CD1c-positive myeloid dendritic cell (primary cell): ENCODE measurements around the gene CASP7.

Experiments used
- DNase-seq: peaks from one replicate; pipeline ENCODE4 v3.0.0-alpha.2; 2016; ENCODE audit errors: extremely low spot score

Gene CASP7

DNA sequence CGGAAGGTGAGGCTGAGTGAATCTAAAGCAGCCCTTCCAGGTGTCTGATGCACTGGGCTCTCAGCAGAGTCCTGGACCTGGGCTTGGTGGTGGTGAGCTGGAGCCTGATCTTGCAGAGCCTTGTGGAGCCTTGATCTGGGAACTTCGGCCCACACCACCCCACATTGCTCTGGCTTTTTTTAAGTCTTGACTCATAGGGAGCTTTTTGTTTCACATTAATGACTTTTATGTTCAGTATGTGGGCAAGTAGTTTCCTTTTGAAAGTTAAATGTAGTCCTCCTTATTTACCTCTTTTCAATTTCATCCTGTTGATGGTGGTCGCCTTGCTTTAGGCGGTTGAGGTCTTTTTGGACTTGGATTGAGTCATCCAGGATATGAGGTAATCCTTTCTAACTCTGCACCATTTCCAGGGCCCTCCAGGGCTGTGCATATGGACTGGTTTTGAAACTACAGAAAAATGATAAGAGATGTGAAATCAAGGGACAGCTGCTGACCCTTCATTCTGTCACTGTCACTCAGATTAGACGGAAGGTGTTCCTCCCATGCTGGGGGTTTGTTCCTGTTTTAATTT is 12.9 kb upstream of the CASP7 start:
- DNase-seq: no peak

DNA sequence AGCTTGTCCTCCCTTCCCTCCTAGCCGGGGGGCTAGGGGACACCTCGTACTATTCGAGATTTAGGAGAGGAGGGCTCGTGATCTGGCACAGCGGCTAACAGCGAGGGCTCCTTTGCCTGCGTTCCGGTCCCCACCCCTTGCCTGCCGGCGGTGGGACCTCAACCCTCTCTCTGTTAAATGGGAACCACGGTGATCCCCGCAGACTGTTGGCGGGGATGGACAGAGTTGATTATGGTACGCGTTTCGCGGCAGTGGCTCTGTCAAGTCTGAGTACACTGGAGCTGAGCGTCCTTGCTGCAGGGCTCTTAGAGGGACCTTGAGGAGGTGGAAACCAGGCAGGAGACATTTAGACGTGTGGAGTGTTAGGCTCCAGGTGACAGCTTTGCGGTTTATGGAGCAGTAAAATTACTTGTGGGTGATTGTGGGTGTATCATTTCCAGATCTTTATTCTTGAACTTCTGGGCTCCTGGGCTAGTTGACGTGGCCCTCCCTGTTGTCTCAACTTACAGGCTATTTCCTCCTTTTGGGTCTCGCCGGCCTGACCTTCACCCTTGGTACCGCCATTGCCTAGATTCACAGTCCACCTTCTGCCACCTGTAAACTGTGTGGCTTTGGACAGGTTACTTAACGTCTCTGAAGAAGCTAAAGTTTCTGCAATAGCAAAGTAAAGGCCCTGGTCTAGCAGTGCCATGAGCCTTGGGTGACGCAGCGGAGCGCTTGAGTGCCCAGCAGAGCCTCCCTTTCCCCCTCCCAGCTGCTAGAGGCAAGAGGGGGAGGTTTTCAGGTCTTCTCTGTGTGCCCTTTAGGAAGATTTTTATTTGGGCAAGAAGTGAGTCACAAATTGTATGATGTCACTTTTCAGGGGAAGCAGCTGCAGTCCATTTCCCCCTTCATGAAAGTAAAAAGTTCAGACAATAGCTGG is 739 bp downstream of the CASP7 start:
- peak; percentile 86 for DNase-seq

DNA sequence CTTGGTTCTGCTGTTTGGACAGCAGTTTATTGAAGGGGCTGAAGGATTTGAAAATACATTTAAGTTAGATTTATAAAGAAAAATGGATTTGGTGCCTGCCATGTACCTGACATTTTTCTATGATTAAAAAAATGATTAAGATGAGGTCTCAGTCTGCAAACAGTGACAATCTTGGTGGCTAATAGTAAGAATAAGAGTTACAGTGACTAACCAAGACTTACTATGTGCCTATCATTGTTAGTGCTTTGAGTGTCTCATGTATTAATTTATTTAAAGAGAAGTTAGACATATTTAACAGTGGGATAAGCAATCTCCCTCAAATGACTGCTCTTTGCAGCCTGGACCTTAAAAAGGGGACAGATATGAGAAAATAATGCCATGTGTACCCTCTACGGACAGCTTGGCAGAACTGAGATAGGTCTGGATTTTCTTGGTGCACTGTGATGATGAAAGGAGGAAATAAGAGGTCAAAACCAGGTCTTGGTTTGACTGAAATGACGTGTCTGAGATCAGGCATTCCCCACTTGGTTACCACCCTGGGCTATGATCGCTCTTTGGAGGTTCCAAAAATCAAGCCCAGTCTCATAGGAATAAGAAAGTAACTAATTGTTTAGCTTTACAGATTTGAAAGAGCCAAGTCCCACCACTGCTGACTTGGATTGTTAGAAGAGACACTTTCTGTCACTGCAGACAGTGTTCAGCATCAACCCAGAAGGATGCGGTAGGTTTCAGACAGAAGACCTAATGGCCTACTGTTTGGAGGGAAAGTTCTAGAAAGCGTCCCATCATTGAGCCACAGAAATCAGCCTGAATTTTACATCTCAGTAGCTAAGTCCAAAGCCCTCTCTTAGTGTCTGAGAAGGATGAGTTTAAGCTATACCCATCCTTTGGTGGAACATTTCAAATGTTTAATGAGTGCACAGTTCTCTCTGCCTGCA is 2.1 kb downstream of the CASP7 start:
- DNase-seq: peak; percentile 69

DNA sequence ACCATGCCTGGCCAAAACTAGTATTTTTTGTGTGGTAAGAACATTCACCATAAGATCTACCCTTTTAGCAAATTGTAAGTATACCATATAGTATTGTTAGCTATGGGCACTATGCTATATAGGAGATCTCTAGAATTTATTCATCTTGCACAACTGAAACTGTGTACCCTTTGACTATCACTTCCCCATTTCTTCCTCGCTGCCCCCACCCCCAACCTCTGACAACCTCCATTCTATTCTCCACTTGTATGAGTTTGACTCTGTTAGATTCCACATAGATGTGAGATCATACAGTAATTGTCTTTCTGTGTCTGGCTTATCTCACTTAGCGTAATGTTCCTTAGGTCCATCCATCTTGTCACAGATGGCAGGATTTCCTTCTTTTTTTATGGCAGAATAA is 3.6 kb downstream of the CASP7 start:
- peak; percentile 30 for DNase-seq

DNA sequence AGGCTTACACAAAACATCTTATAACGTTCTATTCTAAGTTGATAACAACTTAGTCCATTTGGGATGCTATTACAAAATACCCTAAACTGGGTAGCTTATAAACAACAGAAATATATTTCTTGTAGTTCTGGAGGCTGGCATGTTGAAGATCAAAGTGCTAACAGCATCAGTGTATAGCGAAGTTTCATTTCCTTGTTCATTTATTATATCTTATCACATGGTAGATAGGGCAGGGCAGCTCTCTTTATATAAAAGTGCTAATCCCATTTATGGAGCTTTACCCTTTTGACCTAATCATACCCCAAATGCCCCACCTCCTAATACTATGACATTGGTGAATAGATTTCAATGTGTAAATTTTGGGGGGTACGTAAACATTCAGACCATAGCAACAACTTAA is 6.3 kb downstream of the CASP7 start:
- DNase-seq: no peak

DNA sequence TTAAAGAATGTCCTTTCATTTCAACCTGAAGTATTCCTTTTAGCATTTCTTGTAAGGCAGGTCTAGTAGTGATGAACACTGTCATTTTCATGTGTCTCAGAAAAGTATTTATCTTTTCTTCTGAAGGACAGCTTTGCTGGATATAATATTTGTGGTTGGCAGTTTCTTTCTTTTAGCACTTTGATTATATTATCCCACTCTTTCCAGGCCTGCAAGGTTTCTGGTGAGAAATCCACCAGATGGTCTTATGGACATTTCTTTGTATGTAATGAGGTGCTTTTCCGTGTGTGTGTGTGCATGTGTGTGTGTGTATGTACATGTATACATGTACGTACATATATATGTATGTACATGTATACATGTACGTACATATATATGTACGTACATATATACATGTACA is 7.3 kb downstream of the CASP7 start:
- no peak for DNase-seq

DNA sequence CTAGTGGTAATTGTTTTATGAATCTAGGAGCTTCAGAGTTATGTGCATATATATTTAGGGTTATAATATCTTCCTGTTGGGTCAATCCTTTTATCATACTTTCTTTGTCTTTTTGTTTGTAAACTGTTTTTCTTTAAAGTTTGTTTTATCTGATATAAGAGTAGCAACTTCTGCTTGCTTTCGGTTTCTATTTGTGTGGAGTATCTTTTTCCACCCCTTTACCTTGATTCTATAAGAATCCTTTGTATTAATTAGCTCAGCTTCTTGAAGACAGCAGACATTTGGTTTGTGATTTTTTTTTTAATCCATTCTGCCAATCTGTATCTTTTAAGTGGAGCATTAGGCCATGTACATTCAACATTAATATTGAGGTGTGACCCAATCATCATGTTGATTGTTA is 9.3 kb downstream of the CASP7 start:
- no peak for DNase-seq

DNA sequence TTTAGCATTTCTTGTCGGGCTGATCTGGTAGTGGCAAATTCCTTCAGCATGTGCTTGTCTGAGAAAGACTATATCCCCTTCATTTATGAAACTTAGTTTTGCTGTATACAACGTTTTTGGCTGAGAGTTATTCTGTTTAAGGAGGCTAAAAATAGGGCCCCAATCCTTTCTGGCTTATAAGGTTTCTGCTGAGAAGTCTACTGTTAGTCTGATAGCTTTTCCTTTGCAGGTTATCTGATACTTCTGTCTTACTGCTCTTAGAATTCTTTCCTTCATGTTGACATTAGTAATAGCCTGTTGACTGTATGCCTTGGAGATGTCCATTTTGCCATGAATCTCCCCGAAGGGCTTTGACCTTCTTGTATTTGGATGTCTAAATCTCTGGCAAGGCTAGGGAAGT is 9.9 kb downstream of the CASP7 start:
- DNase-seq: no peak

DNA sequence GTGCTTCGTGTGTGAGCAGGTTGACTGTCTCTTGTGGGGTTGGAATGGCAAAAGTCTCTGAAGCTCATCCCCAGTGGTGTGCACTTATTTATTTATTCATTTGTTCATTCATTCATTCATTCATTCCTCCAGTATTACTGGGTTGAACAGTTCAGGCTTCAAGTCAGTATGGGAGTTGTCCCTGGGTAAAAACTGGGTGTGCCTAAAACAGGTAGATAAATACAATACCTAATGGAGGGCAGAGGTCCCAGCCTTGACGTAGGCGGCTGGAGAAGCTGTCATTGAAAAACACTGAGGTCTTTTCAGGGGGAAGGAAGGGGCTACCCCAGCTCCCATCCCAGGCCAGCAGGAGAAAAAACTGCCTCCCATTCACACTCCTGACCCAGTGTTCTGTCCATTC is 11.0 kb downstream of the CASP7 start:
- no peak for DNase-seq

DNA sequence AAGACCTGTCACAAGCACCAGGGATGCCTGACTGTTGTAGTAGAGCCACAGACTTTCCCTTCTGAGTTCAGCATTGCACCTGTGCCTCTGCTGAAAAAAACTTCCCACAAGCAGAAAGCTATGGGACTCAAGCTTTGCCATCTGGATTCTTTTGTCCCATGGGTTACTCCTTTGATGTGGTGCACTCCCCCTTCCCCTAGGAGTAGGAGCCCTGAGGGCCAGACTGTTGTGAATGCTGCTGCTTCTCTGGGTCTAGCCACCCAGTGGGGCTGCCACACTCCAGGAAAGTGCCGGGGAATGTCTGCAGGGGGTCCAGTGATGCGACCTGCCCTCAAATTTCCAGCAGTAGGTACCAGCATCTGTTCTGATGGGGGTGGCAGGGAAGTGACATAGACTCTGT is 11.7 kb downstream of the CASP7 start:
- no peak for DNase-seq

DNA sequence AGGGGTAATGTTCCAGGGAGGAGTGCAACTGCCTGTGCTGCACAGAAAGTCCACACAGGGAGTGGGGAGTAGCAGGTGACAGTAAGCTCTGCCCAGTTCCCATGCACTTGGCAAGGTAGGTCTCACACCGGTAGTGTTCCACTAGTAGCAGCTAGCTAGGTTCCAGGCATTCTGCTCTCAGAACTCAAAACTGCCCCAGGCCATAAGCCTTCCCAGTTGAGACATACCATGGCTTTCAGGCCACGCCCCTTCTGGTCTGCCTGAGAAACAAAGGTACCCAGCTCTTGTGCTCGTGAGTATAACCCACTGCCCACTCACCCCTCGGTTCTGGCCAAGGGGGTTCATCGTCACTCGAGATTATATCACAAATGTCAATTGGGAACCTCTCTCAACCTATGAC is 12.6 kb downstream of the CASP7 start:
- DNase-seq: no peak

DNA sequence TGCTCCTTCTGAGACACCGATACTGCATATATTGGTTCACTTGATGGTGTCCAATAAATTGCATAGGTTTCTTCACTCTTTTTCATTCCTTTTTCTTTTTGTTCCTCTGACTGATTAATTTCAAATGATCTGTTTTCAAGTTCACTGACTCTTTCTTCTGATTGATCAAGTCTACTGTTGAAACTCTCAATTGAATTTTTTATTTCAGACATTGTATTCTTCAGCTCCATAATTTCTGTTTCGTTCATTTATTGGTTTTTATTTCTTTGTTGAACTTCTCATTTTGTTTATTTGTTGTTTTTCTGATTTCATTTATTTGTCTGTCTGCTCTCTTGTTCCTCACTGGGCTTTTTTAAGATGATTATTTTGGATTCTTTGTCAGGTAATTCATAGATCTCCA is 13.6 kb downstream of the CASP7 start:
- DNase-seq: no peak

DNA sequence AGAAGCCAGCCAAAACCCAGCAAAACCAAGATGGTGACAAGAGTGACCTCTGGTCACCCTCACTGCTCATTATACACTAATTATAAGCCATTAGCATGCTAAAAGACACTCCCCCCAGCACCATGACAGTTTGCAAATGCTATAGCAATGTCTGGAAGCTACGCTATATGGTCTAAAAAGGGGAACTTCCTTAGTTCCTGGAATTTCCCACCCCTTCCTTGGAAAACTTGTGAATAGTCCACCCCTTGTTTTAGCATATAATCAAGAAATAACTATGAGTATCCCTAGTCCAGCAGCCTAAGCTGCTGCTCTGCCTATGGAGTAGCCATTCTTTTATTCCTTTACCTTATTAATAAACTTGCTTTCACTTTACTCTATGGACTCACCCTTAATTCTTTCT is 16.0 kb downstream of the CASP7 start:
- peak; percentile 63 for DNase-seq

DNA sequence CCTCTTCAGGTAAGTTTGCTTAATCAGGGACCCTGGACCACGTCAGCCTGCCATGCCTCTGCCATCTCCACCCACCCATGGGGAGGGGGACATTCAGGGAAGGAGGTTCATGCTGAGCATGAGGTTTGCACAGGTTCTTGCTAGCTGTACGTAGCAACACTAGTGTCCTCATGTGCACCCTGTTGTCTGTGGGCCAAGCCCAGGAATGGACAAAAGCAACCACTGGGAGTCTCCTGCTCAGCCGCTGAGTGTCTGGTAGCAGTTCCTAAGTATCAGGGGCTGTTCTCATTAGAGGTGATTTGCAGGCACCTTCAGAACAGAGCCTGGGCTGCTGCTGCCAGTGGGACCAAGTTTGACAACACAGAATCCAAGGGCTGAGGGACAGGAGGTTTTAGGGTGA is 17.9 kb downstream of the CASP7 start:
- no peak for DNase-seq

DNA sequence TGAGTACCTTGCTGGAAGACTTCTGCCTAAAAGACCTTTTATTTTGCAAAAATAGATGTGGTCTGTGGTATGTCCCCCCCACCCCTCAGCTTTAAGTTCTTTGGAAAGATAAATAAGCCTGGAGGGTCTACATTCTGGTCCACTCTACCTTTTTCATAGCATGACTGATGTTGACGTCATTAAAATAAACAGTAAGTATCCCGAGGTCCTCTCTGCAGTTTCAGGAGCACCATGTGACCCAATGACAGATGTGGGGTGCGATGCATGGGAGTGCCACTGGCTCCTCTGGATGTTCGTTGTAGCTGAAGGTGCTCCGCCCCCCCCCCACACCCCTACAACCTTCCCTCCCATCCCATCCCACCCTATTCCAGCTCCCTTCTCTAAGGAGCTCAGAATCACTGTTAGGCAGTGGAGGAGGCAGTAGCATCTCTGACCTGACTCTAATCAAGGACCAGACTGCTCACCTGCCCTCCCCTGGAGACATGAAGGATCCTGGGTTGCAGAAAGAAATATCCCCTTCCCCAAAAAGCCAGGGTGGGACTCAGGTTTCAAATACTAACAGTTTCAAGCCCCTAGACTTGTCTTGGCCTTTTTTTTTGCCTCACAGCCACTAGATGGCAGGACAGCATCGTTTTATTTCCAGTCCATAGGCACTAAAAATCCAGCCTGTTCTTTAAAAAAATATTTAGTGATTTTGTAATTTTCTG is 25.1 kb downstream of the CASP7 start:
- peak; percentile 47 for DNase-seq

DNA sequence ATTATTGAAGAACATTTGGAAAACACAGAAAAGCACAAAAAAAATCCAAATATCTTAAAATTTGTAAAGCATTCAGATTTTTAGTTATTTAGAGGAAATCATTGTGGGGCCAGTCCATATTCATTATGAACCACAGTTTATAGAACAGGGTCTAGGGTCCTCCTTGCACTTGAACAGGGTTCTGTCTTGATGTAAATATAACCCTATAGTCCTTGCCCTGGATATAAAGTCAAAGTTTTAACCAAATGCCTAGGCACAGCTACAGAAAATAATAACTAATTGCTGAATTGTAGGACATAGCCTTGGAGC is 25.6 kb downstream of the CASP7 start:
- no peak for DNase-seq

DNA sequence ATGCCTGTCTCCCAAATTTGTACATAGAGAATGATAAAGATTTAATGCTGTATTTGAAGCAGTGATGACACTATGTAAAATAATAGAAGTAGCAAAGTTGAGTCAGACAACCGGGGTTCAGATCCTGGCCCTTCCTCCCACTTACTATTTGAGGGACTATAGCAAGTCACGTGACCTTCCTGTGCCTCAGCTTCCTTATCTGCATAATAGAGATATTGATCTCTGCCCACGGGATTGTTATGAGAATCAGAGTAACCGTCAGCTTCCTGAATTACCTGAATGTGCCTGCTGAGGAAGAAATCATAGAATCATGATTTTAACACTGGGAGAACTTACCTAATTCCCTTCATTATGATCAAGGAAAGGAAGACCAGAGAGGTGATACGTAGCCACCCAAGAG is 26.9 kb downstream of the CASP7 start:
- no peak for DNase-seq

DNA sequence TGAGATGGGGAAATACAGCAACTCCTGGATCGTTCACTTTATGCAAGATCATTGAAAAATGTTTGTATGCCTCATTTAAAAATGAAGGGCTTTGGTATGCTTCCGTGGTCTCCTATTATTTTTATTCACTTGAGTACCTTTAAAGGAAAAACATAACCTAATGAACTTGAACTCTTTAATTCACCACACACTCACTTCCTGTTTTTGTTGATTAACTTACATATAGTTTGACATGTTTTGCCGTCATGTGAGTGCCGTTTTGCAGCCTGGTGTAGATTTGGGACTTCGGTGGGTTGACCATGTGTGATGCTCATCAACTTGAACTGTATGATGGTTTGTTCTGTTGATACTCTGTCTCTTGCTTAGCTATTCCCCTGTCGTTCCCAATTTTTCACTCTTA is 28.9 kb downstream of the CASP7 start:
- no peak for DNase-seq

DNA sequence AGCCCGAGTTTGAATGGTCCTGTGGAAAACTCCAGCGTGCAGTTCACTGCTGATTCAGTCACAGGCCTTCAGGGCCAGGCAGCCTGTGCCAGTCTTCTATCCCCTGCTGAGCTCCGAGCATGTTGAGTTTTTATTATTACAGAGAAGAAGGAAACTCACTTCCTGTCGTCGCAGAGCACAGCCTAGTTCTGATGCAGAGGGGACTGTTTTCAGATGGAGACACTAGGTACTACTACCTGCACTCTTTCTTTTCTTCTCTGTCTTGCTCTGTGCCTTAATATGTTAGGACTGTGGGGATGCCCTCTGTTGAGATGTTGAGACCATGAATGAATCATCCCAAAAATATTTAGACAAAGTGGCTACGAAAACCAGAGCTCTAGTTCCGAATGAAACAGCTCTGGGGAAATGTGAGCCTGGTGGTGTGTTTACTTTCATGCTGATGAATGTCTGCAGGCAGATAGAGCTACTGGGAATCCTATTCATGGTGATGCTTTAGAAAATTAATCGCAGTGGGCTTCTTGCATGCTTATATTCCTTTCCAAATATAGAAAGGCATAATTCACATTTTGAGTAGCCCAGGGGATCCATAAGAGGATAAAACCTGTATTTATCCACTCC is 29.6 kb downstream of the CASP7 start:
- no peak for DNase-seq

DNA sequence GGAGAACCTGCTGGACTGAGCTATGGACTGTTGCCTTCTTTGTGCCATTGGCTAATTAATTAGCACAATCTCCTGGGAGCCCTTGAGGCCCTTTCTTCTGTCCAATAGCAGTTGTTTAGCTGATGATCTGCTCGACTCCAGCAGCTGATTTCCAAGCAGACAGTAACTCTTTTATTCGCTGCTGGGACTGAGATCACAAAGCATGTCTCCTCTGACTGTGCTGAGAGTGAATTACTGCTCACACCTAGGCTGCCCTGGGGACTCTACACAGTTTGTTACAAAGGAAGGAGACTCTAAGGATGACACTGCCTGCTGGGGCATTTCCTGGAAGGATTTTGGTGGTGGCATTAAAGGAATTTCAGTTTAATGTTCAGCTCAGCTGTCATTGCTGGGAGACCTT is 31.4 kb downstream of the CASP7 start:
- DNase-seq: no peak

DNA sequence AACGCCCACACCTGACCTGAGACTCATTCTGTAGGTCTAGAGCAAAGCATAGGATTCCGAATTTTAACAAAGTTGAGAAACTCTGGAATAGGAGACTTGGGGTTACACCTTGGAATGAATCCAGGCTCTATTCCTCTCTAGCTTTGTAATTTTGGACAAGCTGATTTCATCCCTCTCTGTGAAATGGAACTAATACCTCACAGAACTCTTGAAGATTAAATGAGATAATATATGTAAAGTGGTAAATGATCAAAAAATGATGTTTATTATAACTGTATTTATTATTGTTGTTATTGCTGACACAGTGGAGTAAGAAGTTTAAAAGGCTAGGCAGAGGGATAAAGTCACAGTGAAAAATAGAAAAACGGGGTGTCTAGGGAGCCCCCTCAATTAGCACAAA is 32.3 kb downstream of the CASP7 start:
- no peak for DNase-seq
